Uterus (tissue), 2 donors: ENCODE data around the gene FARS2.

Source experiments
- POLR2A ChIP-seq, 2 donors: fragments of 450-650 bp; IDR thresholded peaks; one replicate each; pipeline ENCODE4 v1.6.1; 2016; ENCODE audit warnings: antibody characterized with exemption in 2 of 2, mild to moderate bottlenecking in 1 of 2, moderate library complexity in 1 of 2
- TF ChIP-seq, protein P1 (sequence below), 4 experiments: fragments of 200-600 bp in 2 of 4; fragments of 450-650 bp in 2 of 4; sonication (generic) in 2 of 4; IDR thresholded peaks; one replicate each; pipeline ENCODE4 v1.5.1; 2016 to 2019; ENCODE audit warnings: antibody characterized with exemption in 4 of 4, mild to moderate bottlenecking in 2 of 4, moderate library complexity in 1 of 4

GRCh38 chr6:5215799-5216198 is 45.5 kb upstream of the FARS2 start:
- TF ChIP-seq, protein P1, sequence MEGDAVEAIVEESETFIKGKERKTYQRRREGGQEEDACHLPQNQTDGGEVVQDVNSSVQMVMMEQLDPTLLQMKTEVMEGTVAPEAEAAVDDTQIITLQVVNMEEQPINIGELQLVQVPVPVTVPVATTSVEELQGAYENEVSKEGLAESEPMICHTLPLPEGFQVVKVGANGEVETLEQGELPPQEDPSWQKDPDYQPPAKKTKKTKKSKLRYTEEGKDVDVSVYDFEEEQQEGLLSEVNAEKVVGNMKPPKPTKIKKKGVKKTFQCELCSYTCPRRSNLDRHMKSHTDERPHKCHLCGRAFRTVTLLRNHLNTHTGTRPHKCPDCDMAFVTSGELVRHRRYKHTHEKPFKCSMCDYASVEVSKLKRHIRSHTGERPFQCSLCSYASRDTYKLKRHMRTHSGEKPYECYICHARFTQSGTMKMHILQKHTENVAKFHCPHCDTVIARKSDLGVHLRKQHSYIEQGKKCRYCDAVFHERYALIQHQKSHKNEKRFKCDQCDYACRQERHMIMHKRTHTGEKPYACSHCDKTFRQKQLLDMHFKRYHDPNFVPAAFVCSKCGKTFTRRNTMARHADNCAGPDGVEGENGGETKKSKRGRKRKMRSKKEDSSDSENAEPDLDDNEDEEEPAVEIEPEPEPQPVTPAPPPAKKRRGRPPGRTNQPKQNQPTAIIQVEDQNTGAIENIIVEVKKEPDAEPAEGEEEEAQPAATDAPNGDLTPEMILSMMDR (IDR thresholded peaks at IDR 0.05), result no peak
- no peak for TF ChIP-seq POLR2A (IDR thresholded peaks at IDR 0.05)
